HL-60/S4 (cell line): ENCODE data around the gene HPS1.

Experiments
- in situ Hi-C: fragments of 300-500 bp; cut with MboI; formaldehyde crosslinking; loops from 2 replicates; pipeline ENCODE4 v1.14.3; 2022; ENCODE audit warnings: low sequenced_read_pairs

The HPS1 gene

DNA sequence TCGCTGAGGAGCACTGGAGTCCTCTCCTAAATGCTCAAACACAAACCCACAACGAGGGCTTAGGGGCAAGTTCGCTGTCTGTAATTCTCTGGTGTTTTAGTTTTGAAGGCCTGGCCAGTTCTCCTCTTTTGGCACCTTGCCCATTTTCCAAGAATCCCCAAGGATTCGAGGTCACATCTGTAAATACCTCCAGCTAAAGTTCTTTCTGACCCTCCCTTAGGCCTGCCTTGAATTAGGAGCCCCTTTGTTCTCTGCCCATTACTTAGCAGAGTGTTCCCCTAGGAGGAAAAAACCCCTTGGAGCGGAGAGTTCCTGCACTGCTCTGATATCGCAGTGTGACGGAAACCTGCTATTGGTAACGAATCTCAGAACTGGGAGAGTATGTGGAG is 31.0 kb downstream of the HPS1 start:
- in situ Hi-C loops = no loop called here

DNA sequence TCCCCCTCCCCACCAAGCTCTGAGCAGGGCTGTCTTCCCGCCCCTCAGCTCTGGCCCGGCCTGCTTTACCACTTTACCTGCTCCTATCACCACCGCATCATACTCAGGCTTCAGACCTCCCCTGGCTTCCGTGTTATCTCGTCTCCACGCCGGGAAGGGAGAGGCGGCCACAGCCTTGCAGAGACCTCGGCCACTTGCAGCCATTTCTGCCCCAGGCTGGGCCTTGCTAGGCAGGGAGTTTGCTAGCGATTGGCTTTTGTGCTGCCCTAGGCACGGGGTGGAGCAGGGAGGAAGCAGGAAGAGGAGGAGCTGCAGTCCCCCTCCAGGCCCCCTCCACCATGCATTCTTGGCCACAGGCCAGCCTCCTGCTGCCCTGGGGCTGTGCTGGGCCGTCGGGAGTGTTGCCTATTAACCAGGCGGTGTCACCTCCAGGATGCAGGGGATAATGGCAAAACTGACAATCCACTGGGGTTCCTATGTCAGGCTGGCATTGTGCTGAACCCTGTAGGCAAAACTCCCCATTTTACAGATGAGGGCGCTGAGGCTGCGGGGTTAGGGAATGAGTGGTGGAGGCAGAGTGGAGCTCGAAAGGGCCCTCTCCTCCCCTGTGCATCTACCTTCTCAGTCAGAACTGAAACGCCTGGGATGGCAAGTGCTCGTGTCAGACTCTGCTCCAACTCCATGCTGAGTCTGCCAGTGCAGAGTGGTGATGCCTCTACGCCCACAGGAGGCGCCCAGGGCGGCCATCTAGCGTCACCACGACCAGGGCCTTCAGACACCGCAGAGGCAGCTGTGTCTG is 31.6 kb downstream of the HPS1 start, which contains the start of gene PYROXD2:
Gene PYROXD2, minus strand, starts transcription at position 251 of the 799 bp plus-strand sequence. Its CDS starts 47 bp downstream, at position 204.
- in situ Hi-C loops = no loop called here

DNA sequence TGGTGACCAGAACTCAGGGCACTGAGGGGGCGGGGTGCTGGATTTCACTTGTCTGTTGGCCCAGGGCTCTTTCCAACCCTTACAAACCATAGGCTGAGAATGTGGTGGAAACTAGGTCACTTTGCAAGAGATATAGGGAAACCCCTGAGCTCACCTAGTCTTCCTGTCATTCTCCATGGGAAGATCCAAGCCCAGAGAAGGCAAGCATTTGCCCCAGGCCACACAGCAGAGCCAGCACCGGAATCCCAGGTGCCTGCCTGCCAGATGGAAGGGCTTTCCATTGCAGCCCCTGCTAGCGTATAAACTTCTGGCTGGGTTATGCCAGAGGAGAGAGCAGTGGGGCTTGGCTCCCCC is 32.2 kb downstream of the HPS1 start:
- in situ Hi-C loops = no loop called here

DNA sequence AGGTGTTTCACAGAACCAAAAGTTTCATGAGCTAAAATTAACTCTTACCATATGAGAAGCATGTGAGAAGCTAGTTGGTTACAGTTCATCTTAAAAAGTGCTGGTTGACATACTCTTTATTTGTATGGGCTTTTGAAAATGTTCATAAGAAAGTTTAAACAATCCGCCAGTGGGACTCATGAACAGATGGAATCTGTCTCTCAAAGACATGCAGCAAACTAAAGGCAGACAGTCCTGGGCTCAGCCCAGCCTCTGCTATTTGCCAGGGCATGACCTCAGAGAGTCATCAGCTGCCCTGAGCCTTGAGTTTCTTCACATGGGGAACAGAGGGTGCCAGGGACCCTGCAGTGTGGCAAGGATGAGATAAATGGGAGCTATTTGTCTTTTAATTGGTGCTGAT is 35.0 kb downstream of the HPS1 start:
- in situ Hi-C loops = no loop called here

DNA sequence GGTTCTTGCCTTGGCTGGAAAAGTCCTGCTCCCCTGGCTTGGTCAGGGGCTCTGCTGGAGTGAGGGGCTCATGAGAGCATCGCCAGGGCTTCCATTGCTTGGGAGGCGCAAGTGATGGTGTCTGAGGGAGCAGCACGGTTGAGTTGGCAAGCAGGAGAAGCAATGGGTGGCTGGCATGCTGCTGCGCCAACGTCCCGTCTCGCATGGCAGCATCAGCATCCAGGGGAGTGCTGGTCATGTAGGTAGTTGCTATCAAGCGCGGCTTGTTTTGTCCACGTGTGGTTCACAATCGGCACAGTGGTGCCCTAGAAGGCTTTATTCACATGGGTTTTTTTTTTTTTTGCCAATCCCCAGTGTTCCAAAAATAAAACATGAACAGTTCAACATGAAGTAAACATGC is 35.6 kb downstream of the HPS1 start:
- in situ Hi-C loops = no loop called here

DNA sequence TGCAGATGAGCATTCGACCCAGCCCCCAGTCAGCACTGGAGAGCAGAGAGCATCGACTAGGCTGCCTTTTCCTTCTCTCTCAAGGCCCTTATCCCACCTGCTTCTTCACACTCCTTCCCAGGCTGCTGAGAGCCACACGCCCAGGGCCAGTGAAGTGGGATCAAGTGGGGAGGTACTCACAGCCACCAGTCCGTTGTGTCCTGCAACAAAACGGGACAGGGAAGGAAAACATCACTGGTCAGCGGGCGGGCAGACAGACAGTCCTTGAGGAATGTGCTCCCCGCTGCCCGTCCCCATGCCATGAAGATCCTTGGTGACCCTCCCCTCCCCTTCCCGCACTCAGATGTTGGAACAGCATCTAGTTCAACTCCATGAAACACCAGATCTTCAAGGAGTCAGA is 36.0 kb downstream of the HPS1 start:
- in situ Hi-C loops = no loop called here

DNA sequence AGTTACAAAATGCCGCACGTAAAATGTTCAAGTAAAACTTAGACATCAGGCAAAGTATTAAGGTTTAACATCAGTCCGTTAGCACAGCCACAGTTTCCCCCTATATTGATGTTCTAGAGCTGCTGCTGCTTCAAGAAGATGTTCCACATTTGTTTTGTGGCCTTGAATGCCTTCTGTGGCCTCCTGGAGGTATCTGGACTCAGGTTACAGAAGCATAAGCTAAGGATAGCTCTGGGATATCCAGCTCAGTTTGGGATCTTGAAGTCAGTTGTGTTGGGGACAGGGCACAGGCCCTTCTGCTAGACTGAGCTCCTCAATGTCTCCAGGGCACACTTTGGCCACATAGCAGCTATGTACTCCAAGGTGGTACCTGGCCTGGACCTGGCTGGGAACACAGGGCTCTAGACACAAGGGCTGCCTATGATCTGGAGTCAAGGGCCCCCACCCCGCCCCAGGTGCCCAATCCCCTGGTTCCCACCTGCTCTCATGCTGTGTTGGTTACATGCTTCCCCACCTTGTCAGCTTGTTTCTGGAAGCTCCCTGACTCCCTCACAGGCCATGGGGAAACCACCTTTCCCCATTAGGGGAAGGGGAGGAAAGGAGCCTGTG is 36.5 kb downstream of the HPS1 start:
- in situ Hi-C loops = no loop called here

DNA sequence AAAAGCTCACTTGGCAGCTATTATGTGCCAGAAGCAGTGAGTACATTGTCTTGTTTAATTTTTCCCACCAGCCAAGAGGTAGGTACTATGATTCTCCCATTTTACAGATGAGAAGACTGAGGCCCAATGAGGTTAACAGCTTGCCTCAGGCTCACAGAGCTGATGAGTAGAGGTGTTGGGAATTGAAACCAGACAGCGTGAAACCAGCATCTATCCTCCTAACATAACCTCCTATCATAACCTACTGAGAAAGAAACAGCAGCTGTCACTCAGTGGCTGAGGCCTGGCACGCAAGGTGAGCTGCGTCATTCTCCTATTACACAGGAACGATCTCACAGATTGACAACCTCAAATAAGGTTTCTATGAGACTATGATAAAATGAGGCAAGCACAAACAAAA is 37.9 kb downstream of the HPS1 start:
- in situ Hi-C loops = no loop called here

DNA sequence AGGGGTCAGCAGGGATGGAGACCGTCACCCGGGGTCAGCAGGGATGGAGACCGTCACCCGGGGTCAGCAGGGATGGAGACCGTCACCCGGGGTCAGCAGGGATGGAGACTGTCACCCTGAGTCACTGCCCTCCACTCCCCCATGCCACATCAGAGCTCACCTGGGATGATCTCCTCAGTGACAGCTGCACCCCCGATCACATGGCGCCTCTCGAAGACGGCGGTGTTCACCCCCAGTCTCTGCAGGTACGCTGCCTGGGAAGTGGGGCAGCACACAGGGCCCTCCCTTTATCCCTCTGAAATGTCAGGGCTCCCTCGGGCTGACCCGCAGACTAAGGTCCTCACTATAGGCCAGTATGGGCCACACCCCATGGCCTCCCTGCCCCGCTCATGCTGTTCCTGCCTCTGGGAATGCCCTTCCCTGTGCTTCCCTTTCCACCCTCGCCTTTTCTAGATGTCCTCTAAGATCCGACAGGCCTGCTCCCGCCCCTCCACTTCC is 38.9 kb downstream of the HPS1 start:
- in situ Hi-C loops = no loop called here

DNA sequence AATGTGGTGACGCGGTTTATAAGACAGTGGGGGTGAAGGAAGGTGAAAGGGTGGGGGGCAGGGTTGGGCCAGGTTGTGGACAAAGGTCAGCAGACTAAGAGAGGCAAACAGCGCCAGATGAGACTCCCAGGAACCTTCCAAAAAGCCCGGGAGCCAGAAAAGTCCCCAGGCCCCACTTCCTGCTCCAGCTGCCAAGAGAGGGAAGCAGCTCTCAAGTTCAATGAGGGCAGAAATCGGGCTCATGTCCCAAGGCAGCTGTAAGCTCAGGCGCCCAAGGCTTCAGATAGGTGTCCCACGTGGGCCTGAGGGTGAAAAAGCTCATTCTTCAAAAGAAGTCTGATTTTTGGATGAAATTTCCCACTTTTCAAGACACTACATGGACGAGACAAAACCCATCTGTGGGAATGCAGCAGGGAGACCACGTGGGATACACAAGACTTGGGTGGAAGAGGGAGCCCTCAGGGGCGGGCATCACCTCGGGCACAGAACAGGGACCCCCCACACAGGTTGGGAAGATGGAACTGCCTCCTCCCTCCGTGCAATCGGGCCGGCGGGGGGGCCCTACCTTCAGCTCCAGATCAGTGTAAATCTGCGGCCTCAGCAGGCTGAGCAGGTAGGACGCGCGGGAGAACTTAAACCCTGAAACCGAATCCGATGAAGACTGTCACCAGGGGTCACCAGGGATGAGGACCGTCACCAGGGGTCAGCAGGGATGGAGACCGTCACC is 39.6 kb downstream of the HPS1 start:
- in situ Hi-C loops = no loop called here

DNA sequence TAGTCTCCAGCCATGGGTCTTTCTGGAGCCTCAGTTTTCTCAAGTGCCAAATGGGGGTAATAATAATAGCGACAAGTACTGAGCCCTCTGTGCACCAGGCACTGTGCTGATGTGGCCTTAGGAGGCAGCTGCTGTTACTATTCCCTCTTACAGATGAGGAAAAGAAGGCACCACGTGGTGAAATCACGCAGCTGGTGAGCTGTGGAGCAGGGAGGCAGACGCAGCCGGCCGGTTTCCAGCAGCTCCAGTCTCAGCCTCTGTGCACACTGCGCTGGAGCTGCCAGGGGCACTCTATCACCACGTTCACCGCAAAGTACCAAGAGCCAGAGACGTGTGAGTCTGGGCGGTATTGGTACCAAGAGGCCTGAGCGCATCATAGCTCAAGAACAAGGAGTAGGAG is 41.3 kb downstream of the HPS1 start:
- in situ Hi-C loops = no loop called here

DNA sequence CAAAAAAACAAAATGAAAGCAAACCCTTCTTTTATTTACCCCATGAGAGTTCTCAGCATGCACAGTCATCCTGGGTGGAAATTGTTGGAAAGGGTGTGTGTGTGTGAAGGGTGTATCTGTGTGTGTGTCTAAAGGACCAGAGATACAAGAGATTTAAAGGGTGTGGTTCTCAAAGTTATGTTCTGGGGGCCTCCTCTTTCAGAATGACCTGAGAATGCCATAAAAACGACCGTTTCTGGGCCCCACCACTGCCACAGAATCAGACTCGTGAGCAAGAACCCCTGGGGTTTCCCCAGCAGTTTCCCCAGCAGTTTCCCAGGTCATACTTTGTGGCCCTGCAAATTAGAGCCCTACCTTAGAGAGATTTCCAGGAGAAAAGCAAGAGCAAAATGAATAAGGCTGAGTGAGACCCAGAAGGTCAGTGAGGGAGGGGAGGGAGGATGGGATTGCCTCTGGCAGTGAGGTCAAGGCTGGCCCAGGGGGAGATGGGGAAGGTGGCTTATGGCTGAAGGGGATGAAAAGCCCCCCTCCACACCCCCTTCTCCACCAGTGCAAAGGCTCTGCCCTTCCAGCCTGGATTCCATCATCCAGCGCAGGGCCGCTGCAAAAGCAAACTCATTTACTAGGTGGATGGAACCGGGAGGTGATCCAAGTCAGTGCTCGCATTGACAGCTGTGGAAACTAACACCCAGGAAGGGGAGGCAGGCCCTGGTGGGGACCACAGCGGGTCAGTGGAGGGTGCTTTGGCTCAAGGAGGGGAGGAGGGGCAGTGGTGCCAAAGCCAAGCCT is 42.0 kb downstream of the HPS1 start:
- in situ Hi-C loops = no loop called here

DNA sequence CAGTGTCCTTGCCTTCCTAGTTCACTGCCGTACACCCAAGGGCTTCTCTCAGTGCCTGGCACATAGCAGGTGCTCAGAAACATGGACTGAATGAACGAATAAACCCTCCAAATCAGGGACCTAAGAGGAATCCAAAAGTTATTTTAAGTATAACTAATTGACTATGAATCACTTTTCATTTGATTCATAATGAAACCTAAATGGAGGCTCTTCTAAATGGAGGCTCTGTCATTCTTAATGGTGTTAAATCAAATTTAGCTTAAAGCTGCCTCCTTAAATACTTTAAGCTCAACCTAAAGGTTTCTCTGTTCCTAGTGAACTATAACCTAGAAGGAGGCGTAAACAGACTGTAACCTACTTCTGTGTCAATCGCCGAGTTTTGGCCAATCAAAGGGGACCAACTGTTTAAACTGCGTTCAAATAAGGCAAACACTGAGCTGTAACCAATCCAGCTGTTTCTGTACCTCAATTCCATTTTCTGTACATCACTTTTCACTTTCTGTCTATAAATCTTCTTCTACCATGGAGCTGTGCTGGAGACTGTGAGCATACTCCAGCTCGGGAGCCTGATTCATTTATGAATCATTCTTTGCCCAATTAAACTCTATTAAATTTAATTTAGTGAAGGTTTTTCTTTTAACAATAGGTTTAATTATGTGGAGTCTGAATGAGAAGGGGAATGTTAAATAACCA is 42.8 kb downstream of the HPS1 start:
- in situ Hi-C loops = no loop called here

DNA sequence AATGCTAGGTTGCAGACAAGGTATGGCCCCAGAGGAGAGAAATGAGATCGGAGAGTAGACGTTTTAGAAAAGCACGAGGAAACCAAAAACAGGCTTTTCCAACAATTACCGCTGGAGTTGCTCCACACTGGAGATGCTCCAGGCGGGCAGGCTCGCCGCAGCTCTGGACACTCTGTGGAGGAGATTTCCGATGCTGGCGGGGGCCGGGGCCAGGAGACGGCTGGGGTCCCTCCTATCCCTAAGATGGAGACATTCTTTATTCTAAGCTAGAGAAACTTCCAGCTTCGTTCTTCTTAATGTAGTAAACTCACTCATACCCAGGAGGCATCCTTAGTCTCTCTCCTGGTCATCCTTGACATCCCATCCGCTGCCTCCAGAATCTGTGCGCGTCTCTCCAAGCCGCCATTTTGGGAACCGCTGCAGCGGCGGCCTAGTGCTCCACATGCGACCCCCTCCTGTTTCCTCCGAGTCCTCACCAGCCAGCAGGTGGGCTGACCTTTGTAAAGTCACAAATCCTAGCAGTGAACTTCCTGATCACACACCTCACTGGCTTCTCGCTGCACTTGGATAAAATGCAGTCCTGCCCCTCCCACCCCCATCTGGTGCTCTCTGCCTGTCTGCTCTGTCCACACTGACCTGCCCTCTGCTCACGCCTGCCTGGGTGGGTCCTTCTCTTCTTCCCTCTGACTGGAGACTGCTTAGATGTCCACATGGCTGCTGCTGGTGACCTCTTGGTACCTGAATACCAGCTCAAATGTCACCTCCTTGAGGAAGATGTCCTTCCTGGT is 43.6 kb downstream of the HPS1 start:
- in situ Hi-C loops = no loop called here

DNA sequence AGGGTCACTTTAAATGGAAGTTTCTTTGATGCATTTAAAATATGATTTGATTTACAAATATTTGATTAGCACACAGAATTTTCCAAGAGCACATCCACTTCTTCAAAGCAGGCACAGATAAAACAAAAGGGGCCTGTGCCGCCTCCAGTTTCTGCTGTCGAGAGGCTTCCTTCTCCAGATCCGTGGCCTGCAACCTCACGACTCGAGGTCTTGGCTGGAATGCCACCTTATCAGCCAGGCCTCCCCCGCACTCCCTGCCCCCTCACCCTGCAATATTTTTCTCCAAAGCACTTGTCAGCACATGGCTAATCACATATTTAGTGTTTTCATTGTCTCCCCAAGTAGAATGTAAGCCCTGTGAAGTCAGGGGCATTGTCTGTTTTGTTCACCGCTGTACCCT is 44.3 kb downstream of the HPS1 start:
- in situ Hi-C loops = no loop called here

DNA sequence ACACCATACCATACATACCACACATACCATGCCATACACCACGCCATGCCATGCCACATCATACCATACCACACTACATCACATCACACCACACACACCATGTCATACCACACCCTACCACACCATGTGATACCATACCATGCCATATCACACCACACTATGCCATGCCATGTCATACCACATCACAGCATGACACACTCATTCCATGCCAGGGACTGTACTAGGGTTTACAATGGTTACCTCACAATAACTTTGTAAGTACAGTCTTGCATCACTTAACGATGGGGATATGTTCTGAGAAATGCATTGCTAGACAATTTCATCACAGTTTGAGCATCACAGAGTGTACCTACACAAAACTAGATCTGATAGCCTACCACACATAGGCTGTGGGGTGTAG is 46.3 kb downstream of the HPS1 start:
- in situ Hi-C loops = no loop called here

DNA sequence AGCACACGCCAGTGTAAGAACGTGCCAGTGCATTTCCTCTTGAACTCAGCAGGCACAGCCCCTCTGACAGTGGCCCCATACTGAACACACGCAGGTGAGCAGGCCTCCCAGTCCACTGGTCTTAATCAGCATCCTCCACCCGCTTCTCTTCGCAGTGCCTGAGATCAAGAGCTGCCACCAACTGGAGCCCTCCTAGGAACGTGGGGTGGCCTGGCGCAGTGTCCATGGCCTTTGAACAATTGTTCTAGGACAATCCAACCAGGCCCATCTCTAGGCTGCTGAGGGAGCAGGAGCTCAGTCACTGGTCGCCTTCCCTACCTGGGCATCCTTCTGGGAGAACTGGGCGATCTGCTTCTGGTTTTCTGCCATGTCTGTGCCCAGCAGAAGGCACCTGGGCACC is 47.0 kb downstream of the HPS1 start:
- in situ Hi-C loops = no loop called here

DNA sequence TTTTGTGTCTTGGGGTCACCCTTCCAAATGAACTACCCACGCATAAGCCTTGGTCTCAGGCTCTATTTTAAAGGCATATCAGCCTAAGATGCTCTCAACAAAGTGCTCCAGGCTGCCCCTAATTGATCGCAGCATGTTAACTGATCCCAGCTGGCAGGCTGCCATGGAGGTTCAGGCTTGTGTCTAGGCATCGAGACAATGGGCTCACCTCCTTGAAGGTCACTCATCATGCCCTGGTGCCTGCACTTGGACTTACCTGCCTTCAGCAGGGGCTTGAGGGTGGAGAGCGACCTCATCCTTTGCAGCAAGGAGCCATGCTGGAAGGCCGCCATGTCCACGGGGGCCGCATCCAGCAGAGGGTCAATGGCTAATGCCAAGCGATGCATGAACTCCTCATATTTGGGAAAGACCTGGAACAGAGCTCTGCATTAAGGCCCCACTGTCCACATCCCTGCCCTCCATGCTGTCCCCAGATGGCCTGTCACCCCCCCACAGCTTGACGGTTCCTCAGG is 49.6 kb downstream of the HPS1 start:
- in situ Hi-C loops = no loop called here
